ENCODE measurements around the gene PRSS38.
"Not testable (repeated sequence)": the region's sequence is repeated elsewhere in the genome, so short reads cannot be mapped to it uniquely, and the experiment has no call there.

The PRSS38 gene

GRCh38 chr1:227844320-227845146, 29.1 kb downstream of the PRSS38 start:
- DNase-seq (ENCODE audit: low read depth, low spot score) = no peak

DNA sequence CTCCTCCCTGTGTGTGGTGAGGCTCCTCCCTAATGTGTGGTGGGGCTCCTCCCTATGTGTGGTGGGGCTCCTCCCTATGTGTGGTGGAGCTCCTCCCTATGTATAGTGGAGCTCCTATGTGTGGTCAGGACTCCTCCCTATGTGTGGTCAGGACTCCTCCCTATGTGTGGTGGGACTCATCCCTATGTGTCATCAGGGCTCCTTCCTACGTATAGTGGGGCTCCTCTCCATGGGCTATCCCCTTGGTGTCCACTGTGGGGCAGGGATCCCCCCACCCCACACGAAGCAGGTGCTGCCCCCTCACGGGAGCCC, 29.6 kb downstream of the PRSS38 start:
- no peak for DNase-seq (ENCODE audit: low read depth, low spot score)

- DNase-seq (ENCODE audit: low read depth, low spot score) = no peak
Measured at GRCh38 chr1:227845519-227845918, 30.0 kb downstream of the PRSS38 start.

GRCh38 chr1:227846265-227846858, 30.9 kb downstream of the PRSS38 start:
- DNase-seq (ENCODE audit: low read depth, low spot score) = no peak

DNA sequence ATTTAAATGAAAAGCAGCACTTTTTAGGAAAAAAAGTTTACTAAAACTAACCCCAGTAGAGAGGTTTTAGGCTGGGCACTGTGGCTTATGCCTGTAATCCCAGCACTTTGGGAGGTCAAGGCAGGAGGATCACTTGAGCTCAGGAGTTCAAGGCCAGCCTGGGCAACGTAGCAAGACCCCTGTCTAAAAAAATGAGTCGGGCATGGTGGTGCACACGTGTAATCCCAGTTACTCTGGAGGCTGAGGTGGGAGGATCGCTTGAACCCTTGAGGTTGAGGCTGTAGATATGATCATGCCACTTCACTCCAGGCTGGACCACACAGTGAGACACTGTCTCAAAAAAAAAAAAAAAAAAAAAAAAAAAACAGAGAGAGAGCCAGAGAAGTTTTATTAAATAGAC, 31.6 kb downstream of the PRSS38 start:
- DNase-seq (ENCODE audit: low read depth, low spot score) = not testable (repeated sequence)

DNA sequence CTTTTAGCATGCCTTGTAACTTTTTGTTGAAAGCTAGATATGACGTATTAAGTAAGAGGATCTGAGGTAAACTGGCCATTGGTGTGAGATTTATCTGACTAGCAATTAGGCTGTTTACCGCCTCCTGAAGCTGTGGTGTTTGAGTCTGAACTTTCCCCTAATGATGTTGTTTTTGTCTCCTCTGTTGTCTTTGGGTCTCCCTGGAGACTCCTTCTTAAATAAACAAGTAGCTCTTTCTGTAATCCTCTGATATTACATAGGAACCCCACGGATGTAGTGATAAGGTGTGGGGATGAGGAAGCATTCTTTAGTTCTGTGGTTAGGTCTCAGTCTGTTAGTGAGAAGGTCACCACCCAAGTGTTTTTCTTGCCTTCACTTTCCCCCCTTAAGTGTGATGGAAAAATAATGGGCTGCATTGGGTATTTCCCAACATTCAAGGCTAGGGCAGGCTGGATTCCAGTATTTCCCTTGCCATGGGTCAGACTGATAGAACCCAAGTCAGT, 33.0 kb downstream of the PRSS38 start:
- no peak for DNase-seq (ENCODE audit: low read depth, low spot score)

GRCh38 chr1:227849251-227849650, 33.8 kb downstream of the PRSS38 start:
- DNase-seq (ENCODE audit: low read depth, low spot score) = no peak

GRCh38 chr1:227854189-227854588, 38.7 kb downstream of the PRSS38 start:
- DNase-seq (ENCODE audit: low read depth, low spot score) = no peak

DNA sequence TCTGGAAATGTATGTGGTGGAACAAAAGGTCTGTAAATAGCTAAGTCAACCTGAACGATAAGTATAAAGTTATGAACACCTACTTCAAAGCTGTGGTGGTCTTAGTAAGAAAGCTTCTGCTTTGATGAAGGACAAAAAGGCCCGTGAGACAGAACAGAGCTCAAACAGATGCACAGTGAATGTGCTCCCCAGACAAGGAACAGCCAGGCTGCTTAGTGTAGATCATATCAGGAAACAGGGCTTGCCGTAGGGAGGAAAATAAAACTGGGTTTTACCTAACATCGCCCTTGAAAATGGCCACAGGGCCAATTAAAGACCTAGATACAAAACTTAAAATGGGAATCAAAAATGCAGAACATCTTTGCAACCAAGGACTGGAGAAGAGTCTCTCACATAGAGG, 40.2 kb downstream of the PRSS38 start:
- DNase-seq (ENCODE audit: low read depth, low spot score) = no peak

DNA sequence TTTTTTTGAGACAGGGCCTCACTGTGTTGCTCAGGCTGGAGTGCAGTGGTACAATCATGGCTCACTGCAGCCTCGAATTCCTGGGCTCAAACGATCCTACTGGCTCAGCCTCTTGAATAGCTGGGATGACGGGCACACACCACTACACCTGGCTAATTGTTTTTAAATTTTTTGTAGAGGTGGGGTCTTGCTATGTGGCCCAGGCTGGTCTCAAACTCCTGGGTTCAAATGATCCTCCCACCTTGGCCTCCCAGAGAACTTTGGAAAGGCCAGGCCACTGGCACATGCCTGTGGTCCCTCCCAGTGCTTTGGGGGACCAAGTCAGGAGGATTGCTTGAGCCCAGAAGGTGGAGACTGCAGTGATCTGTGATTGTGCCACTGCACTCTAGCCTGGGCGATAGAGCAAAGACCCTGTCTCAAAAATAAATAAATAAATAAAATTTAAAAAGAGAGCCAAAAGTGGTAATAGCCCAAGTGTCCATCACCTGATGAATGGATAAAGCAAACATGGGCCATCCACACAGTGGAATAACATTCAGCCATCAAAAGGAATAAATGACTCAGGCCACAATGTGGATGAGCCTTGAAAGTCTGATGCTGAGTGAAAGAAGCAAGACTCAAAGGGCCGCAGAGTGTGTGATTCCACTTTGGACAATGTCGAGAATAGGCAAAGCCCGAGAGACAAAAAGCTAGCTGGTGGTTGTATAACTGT, 40.8 kb downstream of the PRSS38 start:
- no peak for DNase-seq (ENCODE audit: low read depth, low spot score)

- DNase-seq (ENCODE audit: low read depth, low spot score) = no peak
Measured at GRCh38 chr1:227864882-227865281, 49.4 kb downstream of the PRSS38 start.

DNA sequence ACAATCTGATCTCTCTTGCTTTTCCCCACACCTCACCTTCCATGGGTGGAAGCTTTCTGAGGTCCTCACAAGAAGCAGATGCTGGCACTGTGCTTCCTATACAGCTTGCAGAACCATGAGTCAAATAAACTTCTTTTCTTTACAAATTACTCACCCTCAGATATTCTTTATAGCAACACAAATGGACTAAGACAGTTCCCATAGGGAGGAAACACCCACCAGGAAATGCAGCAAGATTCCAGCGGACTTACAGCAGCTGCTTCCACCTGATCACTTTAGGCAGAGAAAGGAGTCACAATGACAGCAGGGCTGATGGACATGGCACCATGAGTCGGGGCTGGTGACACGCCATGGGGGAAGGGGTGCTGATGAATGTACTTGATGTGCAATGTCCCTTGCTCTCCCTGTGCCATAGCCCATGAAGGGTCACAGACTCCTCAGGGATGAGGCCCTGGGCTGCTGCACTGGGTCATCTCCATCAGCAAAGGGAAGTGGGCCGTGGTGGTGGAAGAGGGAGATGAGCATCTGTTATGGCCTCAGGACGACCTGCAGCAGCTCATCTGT, 53.9 kb downstream of the PRSS38 start:
- no peak for DNase-seq (ENCODE audit: low read depth, low spot score)

GRCh38 chr1:227869851-227870305, 54.4 kb downstream of the PRSS38 start:
- no peak for DNase-seq (ENCODE audit: low read depth, low spot score)

- DNase-seq (ENCODE audit: low read depth, low spot score) = no peak
Measured at GRCh38 chr1:227870366-227870765, 54.9 kb downstream of the PRSS38 start.

- not testable (repeated sequence) for DNase-seq (ENCODE audit: low read depth, low spot score)
Measured at GRCh38 chr1:227871892-227872291, 56.4 kb downstream of the PRSS38 start.

DNA sequence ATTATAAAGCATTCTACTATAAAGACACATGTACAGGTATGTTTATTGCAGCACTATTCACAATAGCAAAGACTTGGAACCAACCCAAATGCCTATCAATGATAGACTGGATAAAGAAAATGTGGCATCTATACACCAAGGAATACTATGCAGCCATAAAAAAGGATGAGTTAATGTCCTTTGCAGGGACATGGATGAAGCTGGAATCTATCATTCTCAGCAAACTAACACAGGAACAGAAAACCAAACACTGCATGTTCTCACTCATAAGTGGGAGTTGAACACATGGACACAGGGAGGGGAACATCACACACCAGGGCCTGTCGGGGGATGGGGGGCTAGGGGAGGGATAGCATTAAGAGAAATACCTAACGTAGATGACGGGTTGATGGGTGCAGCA, 62.3 kb downstream of the PRSS38 start:
- not testable (repeated sequence) for DNase-seq (ENCODE audit: low read depth, low spot score)

DNA sequence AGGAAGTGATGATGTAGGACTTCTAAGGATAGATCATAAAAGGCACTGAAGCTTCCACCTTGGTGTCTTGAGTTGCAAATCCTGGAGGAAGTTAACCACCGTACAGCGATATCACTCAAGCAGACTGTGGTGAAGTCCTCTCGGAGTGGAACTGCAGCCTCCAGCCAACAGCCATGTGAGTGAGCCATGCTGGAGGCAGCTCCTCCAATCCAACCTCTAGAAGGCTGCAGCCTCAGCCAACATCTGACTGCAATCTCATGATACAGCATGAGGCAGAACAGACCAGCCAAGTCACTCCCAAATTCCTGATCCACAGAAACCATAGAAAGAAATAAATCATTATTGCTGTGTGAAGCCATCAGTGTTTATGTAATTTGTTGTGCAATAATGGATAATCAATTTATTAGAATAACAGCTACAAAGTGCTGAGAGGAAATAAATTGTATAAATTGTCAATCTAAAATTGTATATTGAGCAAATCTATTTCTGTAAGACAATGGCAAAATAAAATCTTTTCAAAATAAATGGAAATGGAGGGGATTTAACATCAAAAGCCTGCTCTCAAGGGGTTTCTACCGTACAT, 65.0 kb downstream of the PRSS38 start:
- no peak for DNase-seq (ENCODE audit: low read depth, low spot score)

DNA sequence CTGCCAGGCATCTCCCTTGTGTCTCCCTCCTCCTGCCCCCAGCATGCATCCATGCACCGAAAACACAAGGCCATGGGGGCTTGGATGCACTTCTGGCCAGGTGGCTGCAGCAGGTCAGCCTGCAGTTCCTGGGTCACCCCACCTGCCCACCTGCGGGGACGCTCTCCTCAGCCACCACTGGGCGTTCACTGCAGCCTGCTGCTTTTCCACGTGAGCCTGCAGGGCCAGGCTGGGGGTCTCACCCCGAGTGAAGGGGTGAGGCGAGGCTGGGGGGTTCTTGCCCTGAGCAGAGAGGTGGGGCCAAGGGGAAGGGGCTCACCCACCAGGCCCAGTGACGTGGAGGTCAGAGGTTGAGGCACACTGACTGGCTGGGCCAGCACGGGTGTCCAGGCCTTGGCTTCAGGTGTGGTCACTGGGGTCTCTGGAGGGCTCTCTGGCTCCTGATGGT, 67.6 kb downstream of the PRSS38 start:
- no peak for DNase-seq (ENCODE audit: low read depth, low spot score)

GRCh38 chr1:227883641-227884301, 68.3 kb downstream of the PRSS38 start:
- DNase-seq (ENCODE audit: low read depth, low spot score) = no peak

DNA sequence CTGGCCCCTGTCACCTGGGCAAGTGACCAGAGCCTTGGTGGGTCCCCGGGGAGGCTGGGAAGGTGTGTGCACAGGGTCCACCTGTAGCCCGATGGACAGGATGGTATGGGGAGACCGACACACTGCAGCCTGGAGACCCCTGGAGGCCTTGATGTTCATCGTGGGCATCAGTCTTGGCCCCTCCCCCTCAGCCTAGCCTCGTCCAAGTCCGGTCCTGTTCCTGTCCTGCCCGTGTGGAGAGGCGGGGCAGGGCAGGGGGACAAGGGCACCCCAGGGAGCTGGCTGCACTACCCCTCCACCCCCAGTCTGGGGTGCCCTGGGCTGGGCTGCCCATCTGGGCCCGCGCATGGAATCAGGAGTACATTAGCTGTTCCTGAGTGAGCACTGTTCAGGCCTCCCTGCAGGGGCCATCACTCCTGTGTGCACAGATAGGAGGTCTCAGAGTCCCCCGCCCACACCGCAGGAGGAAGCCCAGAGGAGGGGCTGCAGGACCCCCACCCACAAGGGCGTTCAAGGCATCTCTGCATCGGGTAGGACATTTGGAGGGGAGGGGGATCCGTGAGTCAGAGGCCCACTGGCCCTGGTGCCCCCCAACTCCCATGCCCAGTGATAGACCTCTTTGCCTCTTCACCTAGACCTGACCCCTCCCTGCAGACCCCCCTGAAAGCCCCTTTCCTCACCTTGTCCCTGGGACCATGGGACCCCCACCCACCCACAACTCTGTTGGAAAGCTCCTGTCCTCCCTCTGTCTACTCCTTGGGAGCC, 69.1 kb downstream of the PRSS38 start:
- no peak for DNase-seq (ENCODE audit: low read depth, low spot score)

All from astrocyte of the hippocampus (primary cell).